Mesothelial cell of epicardium (in vitro differentiated cells): Measurements from ENCODE around the gene CDK13. TPM values are rescaled to one million over a fixed set of nuclear protein-coding genes. Genes with fewer than 3 reads are reported as not detected.
"Not testable (repeated sequence)": the region's sequence is repeated elsewhere in the genome, so short reads cannot be mapped to it uniquely, and the experiment has no call there.

ENCODE experiments used
- DNase-seq, 2 experiments: peaks; one replicate each; pipeline ENCODE4 v3.0.0; 2021; ENCODE audit warnings: low spot score in 2 of 2; ENCODE audit not compliant: unreplicated experiment in 2 of 2
- H3K27ac Mint-ChIP-seq: 2 replicates; pipeline ENCODE4 v1.8.0; 2021; ENCODE audit warnings: mixed read lengths
- H3K27me3 Mint-ChIP-seq: 2 replicates; pipeline ENCODE4 v1.8.0; 2021; ENCODE audit warnings: low read depth, mixed read lengths
- H3K36me3 Mint-ChIP-seq: 2 replicates; pipeline ENCODE4 v1.8.0; 2021; ENCODE audit warnings: mixed read lengths
- H3K4me1 Mint-ChIP-seq: 2 replicates; pipeline ENCODE4 v1.8.0; 2021; ENCODE audit warnings: mixed read lengths
- H3K4me3 Mint-ChIP-seq: 2 replicates; pipeline ENCODE4 v1.8.0; 2021; ENCODE audit warnings: mild to moderate bottlenecking, moderate library complexity, mixed read lengths
- H3K9me3 Mint-ChIP-seq: 2 replicates; pipeline ENCODE4 v1.8.0; 2021; ENCODE audit warnings: mixed read lengths
- total RNA-seq: library from RNA; stranded (reverse); gene quantifications from 3 replicates; pipeline ENCODE4 v1.2.1, GENCODE V29; 2021
- TF ChIP-seq, protein P1 (sequence below): fragments of 200-600 bp; sonication (generic); IDR thresholded peaks from one replicate; pipeline ENCODE4 v1.5.0; 2021; ENCODE audit warnings: antibody characterized with exemption; ENCODE audit not compliant: unreplicated experiment

The CDK13 gene
- total RNA-seq, 1 donor from 2014 or later = 82.0 TPM

DNA sequence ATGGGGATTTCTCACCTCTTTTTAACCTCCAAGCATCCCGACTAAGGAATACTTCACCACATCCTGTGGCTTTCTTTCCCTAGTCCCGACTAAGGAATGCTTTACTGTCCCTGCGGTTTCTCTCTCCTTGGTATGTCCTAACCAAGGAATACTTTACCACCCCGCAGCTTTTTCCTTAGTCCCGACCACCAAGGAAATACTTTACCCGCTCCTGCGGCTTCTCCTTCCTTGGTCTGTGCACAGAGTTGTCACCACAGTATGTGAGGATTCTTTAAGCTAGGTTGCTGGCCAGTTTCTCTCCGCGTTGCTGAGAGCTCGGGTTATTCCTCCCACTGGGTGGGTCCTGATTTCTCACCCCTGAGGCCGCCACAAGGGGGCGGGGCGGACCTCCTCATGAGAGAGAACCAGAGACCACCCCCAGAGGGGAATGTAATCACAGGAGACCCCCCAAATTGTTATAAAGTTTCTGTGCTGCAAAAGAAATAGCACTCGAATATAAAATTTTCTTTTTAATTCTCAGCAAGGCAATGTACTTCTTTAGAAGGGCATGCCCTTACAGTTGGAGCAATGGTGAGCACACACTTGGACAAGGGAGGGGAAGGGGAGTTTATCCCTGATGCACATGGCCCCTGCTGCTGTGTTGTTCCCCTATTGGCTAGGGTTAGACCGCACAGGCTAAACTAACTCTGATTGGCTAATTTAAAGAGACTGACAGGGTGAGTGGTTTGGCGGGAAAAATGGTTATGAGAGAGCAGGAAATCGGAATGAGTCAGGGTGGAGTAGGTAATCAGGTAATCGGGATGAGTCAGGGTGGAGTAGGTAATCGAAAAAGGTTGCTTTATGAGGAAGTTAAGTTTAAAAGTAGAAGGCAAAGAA, 197.6 kb downstream of the CDK13 start:
- peaks cover 15% of the 10 kb centered on the region for H3K9me3 Mint-ChIP-seq
- H3K27me3 Mint-ChIP-seq = peaks cover 4% of the 10 kb centered on the region
- peaks cover 3% of the 10 kb centered on the region for H3K4me1 Mint-ChIP-seq
- no peak for DNase-seq
- H3K4me3 Mint-ChIP-seq = no peak overlapping the region
- peaks cover 2% of the 10 kb centered on the region for H3K36me3 Mint-ChIP-seq
- TF ChIP-seq, protein P1, sequence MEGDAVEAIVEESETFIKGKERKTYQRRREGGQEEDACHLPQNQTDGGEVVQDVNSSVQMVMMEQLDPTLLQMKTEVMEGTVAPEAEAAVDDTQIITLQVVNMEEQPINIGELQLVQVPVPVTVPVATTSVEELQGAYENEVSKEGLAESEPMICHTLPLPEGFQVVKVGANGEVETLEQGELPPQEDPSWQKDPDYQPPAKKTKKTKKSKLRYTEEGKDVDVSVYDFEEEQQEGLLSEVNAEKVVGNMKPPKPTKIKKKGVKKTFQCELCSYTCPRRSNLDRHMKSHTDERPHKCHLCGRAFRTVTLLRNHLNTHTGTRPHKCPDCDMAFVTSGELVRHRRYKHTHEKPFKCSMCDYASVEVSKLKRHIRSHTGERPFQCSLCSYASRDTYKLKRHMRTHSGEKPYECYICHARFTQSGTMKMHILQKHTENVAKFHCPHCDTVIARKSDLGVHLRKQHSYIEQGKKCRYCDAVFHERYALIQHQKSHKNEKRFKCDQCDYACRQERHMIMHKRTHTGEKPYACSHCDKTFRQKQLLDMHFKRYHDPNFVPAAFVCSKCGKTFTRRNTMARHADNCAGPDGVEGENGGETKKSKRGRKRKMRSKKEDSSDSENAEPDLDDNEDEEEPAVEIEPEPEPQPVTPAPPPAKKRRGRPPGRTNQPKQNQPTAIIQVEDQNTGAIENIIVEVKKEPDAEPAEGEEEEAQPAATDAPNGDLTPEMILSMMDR = no peak
- H3K27ac Mint-ChIP-seq = no peak overlapping the region

DNA sequence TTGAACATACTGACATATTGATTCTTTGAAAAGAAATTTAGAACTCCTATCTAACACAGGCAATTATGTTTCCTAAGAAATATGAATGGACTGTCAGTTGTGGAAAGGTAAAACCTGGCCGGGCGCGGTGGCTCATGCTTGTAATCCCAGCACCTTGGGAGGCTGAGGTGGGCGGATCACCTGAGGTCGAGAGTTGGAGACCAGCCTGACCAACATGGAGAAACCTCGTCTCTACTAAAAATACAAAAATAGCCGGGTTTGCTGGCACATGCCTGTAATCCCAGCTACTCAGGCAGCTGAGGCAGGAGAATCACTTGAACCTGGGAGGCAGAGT, 198.2 kb downstream of the CDK13 start:
- H3K9me3 Mint-ChIP-seq = peaks cover 15% of the 10 kb centered on the region
- not testable (repeated sequence) for H3K27ac Mint-ChIP-seq, DNase-seq, H3K36me3 Mint-ChIP-seq, H3K27me3 Mint-ChIP-seq, H3K4me3 Mint-ChIP-seq, H3K4me1 Mint-ChIP-seq

DNA sequence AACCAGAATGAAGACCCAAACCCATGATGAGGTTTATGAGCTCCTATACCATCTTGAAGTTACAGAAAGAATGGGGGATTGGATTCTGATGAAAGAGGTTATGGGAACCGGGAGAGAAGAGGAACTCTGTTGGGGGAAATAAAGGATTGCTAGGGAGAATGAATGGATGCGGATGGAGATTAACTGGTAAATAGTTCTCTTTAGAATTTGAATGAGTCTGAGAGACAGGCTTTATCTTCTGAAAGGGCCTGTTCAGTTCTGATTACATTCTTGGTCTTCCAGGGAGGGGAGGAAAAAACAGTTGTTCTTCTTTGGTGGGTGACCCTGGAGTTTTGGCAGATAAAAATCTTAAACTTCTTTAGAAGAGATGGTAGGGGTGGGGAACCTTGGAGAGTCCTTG, 198.6 kb downstream of the CDK13 start:
- Mint-ChIP-seq H3K4me3 (no peak overlapping the region), H3K27ac (no peak overlapping the region), H3K36me3 (peaks cover 2% of the 10 kb centered on the region), H3K9me3 (peaks cover 15% of the 10 kb centered on the region), H3K27me3 (peaks cover 2% of the 10 kb centered on the region), H3K4me1 (peaks cover 3% of the 10 kb centered on the region)
- DNase-seq = no peak
- TF ChIP-seq, protein P1 = no peak

Other genes with a start within 250 kb of the CDK13 start
- 35.3 to 39.3 TPM (median 37.5 TPM) in 3 replicates for gene MPLKIP, start 184.4 kb downstream of the CDK13 start, total RNA-seq
- 8.4 to 9.8 TPM (median 8.9 TPM) in 3 replicates for gene SUGCT, start 184.7 kb downstream of the CDK13 start, total RNA-seq